Effector memory CD8-positive, alpha-beta T cell (primary cell): Measurements from ENCODE around the gene PTPN1.
"Not testable (repeated sequence)": the region's sequence is repeated elsewhere in the genome, so short reads cannot be mapped to it uniquely, and the experiment has no call there.

Experiments used
- ATAC-seq: fragments of 150-1000 bp; cut with Tn5 transposase; replicated peaks from 2 replicates; pipeline ENCODE4 v1.10.0; 2021; ENCODE audit warnings: mild to moderate bottlenecking, moderate library complexity
- DNase-seq, 3 experiments: peaks; one replicate each; pipeline ENCODE4 v3.0.0; 2021
- H3K27ac Mint-ChIP-seq, 2 donors: one replicate each; pipeline ENCODE4 v1.8.0; 2022; ENCODE audit warnings: mild to moderate bottlenecking in 2 of 2, mixed read lengths in 2 of 2, moderate library complexity in 2 of 2
- H3K27me3 Mint-ChIP-seq, 2 donors: one replicate each; pipeline ENCODE4 v1.8.0; 2022; ENCODE audit warnings: mixed read lengths in 2 of 2
- H3K36me3 Mint-ChIP-seq: one replicate; pipeline ENCODE4 v1.8.0; 2022; ENCODE audit warnings: mild to moderate bottlenecking, moderate library complexity, mixed read lengths; ENCODE audit not compliant: insufficient read depth
- H3K4me1 Mint-ChIP-seq, 2 donors: one replicate each; pipeline ENCODE4 v1.8.0; 2022; ENCODE audit warnings: low read depth in 2 of 2, mixed read lengths in 2 of 2
- H3K4me3 Mint-ChIP-seq, 2 donors: one replicate each; pipeline ENCODE4 v1.8.0; 2022; ENCODE audit warnings: mild to moderate bottlenecking in 2 of 2, mixed read lengths in 2 of 2, moderate library complexity in 2 of 2
- H3K9me3 Mint-ChIP-seq, 2 donors: one replicate each; pipeline ENCODE4 v1.8.0; 2022; ENCODE audit warnings: mixed read lengths in 2 of 2

Gene PTPN1

DNA sequence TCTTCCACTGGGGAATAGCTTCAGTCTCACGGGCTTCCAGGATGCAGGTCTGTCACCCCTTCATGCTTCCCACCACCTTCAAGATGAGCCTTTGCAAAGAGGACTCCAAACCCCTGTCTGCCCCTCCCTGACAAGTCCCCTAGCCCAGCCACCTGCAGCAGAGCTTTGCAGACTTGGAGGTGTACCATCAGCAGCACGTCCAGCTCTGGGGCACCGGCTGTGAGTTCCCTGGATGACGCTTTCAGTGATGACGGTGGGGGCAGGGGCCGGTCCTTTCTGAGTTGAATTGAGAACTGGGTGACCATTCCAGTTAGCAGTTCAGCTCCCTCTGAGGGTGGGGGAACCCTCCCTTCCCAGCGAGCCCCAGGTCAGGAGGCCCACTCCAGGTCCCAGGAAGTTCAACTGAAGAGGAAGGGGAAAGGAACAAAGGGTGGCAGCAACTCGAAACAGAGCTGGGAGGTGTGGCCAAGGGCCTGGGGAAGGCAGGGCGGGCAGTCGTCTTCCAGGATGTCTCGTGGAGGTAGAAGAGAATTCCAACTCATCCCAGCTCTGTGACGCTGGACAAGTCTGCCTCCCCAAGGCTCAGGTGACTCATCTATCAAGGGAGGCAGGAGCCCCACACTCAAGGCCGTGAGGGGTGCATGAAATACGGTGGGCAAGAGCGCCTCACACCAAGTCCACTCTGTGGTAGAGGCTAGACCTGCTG, 86.0 kb downstream of the PTPN1 start:
- H3K27ac Mint-ChIP-seq, result peak overlapping the region; percentile 68 to 69
- H3K36me3 Mint-ChIP-seq, result peaks cover 16% of the 10 kb centered on the region
- ATAC-seq (no peak), DNase-seq (no peak)
- no peak overlapping the region for H3K4me3 Mint-ChIP-seq
- no peaks in the 10 kb centered on the region for H3K9me3 Mint-ChIP-seq
- peaks cover 8 to 12% of the 10 kb centered on the region in 2 donors for H3K27me3 Mint-ChIP-seq
- peaks cover 0 to 15% of the 10 kb centered on the region in 2 donors for H3K4me1 Mint-ChIP-seq

DNA sequence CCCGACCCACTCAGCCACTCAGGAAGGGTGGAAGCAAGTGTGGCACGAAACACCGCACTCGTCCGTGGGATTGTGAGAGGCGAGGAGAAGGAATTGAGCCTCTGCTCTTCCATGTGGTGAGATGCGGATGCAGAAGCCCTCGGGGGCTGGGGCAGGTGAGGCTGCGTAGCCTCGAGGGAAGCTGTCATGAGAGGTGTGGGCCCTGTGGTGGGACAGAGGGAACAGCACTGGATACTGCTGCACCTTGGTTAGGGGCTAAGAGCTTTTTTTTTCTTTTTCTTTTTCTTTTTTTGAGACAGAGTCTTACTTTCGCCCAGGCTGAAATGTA, 86.5 kb downstream of the PTPN1 start:
- Mint-ChIP-seq H3K9me3 (no peaks in the 10 kb centered on the region), H3K4me3 (no peak overlapping the region), H3K4me1 (peaks cover 0 to 15% of the 10 kb centered on the region in 2 donors), H3K27ac (no peak overlapping the region), H3K27me3 (peaks cover 8 to 13% of the 10 kb centered on the region in 2 donors), H3K36me3 (peaks cover 16% of the 10 kb centered on the region)
- DNase-seq (no peak), ATAC-seq (no peak)

DNA sequence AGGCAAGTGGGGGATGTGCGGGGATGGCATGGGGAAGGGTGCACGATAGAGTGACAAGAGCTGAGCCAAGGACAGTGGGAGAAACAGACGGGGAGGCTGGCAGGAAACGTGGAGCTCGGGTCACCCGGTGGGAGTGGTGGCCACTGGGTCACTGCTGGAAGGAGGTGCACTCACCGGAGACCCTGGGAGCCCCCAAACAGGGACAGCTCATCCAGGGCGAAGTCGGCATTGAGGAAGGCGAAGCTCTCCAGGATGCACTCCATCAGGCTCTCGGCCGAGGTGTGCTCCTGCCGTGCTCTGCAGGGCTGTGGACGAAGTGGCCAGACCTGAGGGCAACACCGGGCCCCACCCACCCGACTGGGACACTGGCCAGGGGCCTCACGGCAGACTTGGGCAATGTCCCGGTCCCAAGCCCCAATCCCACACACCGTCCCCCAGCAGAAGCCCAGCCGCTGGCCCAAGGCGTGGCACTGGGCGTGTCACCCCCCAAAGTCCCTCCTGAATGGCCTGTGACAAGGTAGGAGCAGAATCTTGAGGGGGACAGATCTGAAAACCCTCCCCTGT, 87.3 kb downstream of the PTPN1 start:
- H3K27ac Mint-ChIP-seq, result peak overlapping the region in 1 of 2 donors; percentile 63
- peaks cover 16% of the 10 kb centered on the region for H3K36me3 Mint-ChIP-seq

DNA sequence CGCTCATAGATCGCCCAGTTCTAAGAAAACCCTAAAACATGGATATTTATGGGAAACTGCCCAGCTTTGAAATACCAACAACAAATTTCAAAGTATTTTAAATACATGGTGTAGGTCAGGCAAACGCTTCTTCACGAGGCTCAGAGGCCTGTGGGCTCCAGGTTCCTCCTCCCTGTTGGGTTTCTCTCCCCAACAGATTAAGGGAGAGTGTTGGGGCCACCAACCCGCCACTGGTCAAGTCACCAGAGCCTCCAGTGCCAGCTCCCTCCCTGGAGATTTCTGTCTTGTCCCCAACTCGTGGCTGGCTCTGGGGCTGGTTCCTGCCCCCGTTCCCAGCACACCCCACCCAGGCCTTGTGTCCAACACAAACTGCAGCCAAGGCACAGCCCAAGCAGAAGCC, 87.9 kb downstream of the PTPN1 start:
- peaks cover 8 to 19% of the 10 kb centered on the region in 2 donors for H3K27me3 Mint-ChIP-seq
- no peak for ATAC-seq
- H3K9me3 Mint-ChIP-seq, result no peaks in the 10 kb centered on the region
- DNase-seq, result no peak
- no peak overlapping the region for H3K4me3 Mint-ChIP-seq
- peaks cover 12% of the 10 kb centered on the region for H3K36me3 Mint-ChIP-seq
- peaks cover 0 to 19% of the 10 kb centered on the region in 2 donors for H3K4me1 Mint-ChIP-seq
- peak overlapping the region; percentile 10 to 35 for H3K27ac Mint-ChIP-seq

More for the DNA sequence above, 87.3 kb downstream of the PTPN1 start:
- DNase-seq, result no peak
- H3K4me3 Mint-ChIP-seq, result no peak overlapping the region
- ATAC-seq, result no peak
- no peaks in the 10 kb centered on the region for H3K9me3 Mint-ChIP-seq
- peaks cover 8 to 13% of the 10 kb centered on the region in 2 donors for H3K27me3 Mint-ChIP-seq
- peaks cover 0 to 15% of the 10 kb centered on the region in 2 donors for H3K4me1 Mint-ChIP-seq

DNA sequence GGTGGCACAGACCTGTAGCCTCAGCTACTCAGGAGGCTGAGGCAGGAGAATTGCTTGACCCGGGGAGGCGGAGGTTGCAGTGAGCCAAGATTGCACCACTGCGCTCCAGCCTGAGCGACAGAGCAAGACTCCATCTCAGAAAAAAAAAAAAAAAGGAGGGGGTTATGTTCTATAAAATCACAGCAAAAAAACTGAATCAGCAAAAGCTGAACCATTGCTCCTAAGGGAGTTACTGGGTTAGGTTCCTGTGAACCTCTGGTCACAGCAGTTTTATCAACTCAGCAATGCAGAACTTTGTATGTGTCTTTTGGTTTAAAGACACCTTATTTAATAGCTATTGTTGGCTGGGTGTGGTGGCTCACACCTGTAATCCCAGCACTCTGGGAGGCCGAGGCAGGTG, 88.6 kb downstream of the PTPN1 start:
- not testable (repeated sequence) for DNase-seq, ATAC-seq, H3K9me3 Mint-ChIP-seq, H3K4me3 Mint-ChIP-seq, H3K27ac Mint-ChIP-seq
- Mint-ChIP-seq H3K36me3 (peaks cover 12% of the 10 kb centered on the region), H3K27me3 (peaks cover 8 to 26% of the 10 kb centered on the region in 2 donors), H3K4me1 (peaks cover 0 to 19% of the 10 kb centered on the region in 2 donors)

DNA sequence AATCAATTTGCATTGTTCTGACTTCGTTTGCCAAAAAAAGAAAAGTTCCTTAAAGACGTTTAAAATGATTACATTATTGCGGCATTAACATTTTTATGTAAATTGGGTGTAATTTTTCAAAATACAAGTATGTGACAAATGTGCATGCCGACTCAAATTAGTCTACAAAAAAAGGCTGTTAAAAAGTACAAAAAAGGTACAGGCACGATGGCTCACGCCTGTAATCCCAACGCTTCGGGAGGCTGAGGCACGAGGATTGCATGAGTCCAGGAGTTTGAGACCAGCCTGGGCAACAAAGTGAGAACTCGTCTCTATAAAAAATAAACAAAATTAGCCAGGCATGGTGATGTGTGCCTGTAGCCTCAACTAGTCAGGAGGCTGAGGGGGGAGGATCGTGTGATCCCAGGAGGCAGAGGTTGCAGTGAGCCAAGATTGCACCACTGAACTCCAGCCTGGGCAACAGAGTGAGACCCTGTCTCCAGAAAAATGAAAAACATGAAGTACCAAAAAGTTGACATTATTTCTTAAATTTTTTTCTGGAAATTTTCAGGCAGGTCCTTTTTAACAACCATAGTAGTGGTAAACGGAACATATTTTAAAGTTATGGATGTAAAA, 90.2 kb downstream of the PTPN1 start:
- Mint-ChIP-seq H3K4me3 (no peak overlapping the region), H3K27ac (no peak overlapping the region), H3K36me3 (peaks cover 11% of the 10 kb centered on the region), H3K27me3 (peaks cover 8 to 34% of the 10 kb centered on the region in 2 donors), H3K9me3 (no peaks in the 10 kb centered on the region), H3K4me1 (peaks cover 0 to 16% of the 10 kb centered on the region in 2 donors)
- no peak for DNase-seq
- ATAC-seq, result no peak

DNA sequence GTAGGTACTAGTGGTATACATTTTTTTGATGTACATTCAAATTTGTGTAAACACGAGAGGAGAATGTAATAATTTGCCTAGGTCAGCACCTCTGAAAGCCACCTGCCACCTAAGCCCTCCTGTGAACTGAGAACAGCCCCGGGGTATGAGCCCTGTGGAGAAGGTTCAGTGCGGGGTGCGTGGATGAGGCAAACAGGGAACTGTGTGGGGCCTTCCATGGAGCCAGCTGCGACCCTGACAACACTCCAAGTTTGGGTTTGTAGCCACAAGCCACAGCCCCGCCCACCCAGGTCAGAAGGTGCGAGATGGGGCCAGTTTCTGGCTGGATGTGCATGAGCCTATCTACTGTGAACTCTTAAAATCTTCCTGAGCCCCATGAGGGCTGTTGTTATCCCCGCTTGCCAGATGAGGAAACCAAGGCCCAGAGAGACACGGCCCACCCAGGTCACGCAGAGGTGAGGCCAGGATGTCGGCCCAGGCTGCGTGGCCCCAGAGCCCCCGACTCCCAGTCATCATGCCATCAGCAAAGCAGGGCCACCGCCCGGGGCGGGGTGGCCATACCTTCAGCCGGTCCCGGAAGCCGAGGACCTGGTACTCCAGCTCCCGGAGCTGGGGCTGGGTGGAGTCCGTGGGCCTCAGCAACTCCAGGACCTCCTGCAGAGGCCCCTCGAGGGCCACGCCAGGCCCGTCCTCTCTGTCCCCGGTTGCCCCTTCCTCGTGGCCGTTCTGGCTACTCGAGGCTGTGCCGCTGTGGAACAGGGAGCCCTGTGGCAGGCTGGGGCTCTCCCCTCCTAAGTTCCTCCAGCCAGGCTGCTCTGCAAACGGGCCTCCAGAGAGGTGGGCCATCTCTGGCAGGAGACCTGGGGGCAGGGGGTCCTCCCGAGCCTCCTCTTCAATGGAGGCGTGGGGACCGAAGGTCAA, 91.6 kb downstream of the PTPN1 start:
- ATAC-seq, result no peak
- no peak for DNase-seq
- Mint-ChIP-seq H3K4me3 (no peak overlapping the region), H3K27me3 (peaks cover 17 to 44% of the 10 kb centered on the region in 2 donors), H3K36me3 (peaks cover 3% of the 10 kb centered on the region), H3K27ac (no peak overlapping the region), H3K9me3 (no peaks in the 10 kb centered on the region), H3K4me1 (peaks cover 0 to 9% of the 10 kb centered on the region in 2 donors)

DNA sequence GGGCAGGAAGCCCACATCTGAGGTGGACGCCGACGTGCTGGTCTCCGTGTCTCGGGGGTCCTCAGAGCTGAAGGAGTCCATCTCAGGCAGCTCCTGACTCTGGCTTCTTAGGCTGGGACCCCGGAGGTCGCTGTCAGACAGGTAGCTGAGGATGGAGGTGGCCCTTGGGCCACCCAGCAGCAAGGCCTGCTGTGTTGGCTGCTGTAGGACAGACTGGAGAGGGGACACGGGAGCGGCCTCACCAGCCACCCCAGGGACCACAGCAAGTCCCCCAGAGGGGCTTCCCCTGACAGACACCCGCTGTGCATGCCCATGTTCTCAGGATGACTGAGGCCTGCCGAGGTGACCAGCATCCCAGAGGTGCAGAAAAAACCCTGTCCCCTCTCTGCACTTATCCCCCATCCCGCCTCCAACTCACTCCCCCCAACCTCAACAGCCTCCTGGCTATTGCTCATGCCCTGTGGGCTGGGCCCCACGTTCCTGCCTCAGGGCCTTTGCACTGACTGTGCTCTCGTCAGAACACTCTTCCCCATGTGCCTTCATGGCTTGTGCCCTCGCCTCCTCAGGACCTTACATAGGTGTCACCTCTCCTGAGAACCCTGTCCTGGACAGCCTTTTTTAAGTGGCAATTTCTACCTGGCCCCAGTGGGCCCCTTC, 92.4 kb downstream of the PTPN1 start:
- Mint-ChIP-seq H3K27ac (peak overlapping the region in 1 of 2 donors; percentile 44), H3K9me3 (no peaks in the 10 kb centered on the region), H3K36me3 (no peaks in the 10 kb centered on the region), H3K27me3 (peaks cover 24 to 52% of the 10 kb centered on the region in 2 donors), H3K4me3 (no peak overlapping the region), H3K4me1 (peaks cover 0 to 7% of the 10 kb centered on the region in 2 donors)
- DNase-seq (no peak), ATAC-seq (no peak)

DNA sequence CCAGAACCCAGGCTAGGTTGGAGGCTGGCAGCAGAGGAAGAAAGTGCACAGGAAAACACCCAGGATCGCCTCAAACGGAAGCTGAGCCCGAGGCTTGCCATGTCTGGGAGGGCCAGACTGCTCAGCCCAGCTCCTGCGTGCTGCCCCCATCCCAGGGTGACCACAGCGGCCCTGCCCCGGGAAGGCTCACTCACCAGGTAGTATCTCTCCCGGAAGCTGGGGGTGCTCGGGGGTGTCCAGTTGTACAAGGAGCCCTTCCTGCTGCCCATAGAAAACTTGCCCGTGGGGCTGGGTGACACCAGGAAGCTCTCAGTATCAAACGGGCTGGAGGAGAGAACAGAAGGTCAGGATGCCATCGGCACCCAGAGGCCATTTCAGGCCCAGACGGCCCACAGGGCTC, 94.3 kb downstream of the PTPN1 start:
- DNase-seq (no peak), ATAC-seq (no peak)
- Mint-ChIP-seq H3K36me3 (no peaks in the 10 kb centered on the region), H3K4me3 (no peak overlapping the region), H3K9me3 (no peaks in the 10 kb centered on the region), H3K27ac (no peak overlapping the region), H3K27me3 (peaks cover 27 to 59% of the 10 kb centered on the region in 2 donors), H3K4me1 (peaks cover 0 to 5% of the 10 kb centered on the region in 2 donors)

DNA sequence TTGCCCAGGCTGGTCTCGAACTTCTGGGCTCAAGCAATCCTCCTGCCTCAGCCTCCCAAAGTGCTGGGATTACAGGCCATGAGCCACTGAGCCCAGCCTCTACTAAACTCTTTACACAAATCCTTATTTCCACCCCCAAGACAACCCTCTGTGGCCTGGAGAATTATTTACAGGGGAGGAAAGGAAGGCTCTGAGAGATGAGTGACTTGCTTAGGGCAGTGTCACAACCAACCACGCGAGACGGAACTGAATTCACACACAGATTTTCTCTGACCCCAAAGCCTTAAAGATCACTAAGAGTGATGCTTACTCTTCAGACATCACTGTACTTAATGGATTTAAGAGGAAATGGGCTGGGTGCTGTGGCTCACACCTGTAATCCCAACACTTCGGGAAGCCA, 95.0 kb downstream of the PTPN1 start:
- H3K27me3 Mint-ChIP-seq, result peaks cover 27 to 58% of the 10 kb centered on the region in 2 donors
- DNase-seq (no peak), ATAC-seq (no peak)
- H3K27ac Mint-ChIP-seq, result no peak overlapping the region
- H3K9me3 Mint-ChIP-seq, result no peaks in the 10 kb centered on the region
- H3K4me3 Mint-ChIP-seq, result no peak overlapping the region
- H3K4me1 Mint-ChIP-seq, result peaks cover 0 to 5% of the 10 kb centered on the region in 2 donors
- no peaks in the 10 kb centered on the region for H3K36me3 Mint-ChIP-seq

DNA sequence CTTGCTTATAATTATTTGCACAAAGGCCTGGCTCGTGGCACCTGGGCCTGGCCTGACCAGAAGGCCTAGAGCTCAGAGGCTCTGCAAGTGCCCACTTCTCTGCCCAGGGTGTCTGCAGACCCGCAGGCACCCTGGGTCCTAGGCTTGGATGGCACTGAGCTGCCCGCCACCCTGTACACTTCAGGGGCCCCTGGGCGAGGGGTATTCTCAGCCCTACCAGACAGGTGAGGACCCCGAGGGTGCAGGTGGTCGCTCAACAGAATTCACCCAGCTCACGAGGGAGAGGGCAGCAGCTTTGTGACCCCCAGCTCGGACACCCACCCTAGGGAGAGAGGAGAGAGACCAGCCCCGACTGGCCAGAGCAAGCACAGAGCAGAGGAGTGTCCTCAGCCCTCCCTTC, 97.3 kb downstream of the PTPN1 start:
- peaks cover 20 to 54% of the 10 kb centered on the region in 2 donors for H3K27me3 Mint-ChIP-seq
- peaks cover 0 to 5% of the 10 kb centered on the region in 2 donors for H3K4me1 Mint-ChIP-seq
- H3K9me3 Mint-ChIP-seq, result no peaks in the 10 kb centered on the region
- H3K36me3 Mint-ChIP-seq, result no peaks in the 10 kb centered on the region
- no peak for ATAC-seq
- H3K27ac Mint-ChIP-seq, result no peak overlapping the region
- no peak overlapping the region for H3K4me3 Mint-ChIP-seq
- no peak for DNase-seq

DNA sequence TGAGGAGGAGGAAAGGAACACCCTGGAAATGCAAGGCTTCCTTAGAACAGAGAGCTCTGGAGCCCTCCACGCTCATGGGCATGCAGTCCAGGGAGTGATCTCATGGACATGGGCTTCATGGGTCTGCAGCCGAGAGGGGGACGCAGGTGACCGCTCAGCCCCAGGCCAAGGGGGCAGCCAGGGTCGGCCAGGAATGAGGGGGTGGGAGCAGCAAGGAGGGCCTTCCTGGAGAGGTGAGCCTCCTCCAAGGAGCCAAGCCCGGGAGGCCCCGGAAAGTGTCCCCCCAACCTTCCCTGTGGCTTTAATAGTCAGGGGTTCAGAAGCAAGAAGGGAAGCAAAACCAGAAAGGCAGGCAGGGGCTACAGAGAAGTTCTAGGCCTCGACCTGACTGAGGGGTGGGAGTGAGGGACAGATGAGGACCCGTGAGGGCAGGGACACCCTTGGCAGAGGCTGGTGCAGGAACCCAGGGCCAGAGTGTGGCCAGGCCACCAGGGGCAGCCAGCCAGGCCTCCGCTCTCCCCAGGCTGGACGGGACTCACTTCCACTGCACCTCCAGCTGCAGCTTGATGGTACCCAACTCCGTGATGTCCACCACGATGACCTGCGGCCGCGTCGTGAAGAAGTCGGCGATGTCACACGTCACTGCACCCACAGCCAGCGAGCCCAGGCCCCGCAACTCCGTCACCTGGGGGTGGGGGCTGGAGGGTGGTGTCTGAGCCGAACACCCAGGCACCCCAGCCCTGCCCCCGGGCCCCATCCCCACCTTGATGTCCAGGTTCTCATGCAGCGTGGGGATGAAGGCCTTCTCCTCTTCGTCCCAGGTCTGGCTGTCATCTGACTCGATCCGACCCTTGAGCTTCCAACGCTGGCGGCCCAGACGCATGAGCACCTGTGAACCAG, 97.9 kb downstream of the PTPN1 start:
- Mint-ChIP-seq H3K27me3 (peaks cover 20 to 47% of the 10 kb centered on the region in 2 donors), H3K9me3 (no peaks in the 10 kb centered on the region), H3K27ac (peak overlapping the region in 1 of 2 donors; percentile 23), H3K4me1 (peaks cover 0 to under 1% of the 10 kb centered on the region in 2 donors), H3K4me3 (no peak overlapping the region), H3K36me3 (no peaks in the 10 kb centered on the region)
- DNase-seq (no peak), ATAC-seq (no peak)
